ENCODE results near the gene MVB12B.
A peak's percentile ranks its signal among the peaks of the same experiment; 100 is the strongest.
"Not testable (repeated sequence)": the region's sequence is repeated elsewhere in the genome, so short reads cannot be mapped to it uniquely, and the experiment has no call there.

The MVB12B gene

GRCh38 chr9:126457890-126458289 is 131.3 kb downstream of the MVB12B start:
- DNase-seq = no peak

- no peak for DNase-seq
Measured at GRCh38 chr9:126459126-126459525, 132.5 kb downstream of the MVB12B start.

- no peak for DNase-seq
Measured at GRCh38 chr9:126459546-126459945, 132.9 kb downstream of the MVB12B start.

- DNase-seq = no peak
Measured at GRCh38 chr9:126459965-126460843, 133.6 kb downstream of the MVB12B start.

GRCh38 chr9:126461029-126461428 is 134.4 kb downstream of the MVB12B start:
- no peak for DNase-seq

- no peak for DNase-seq
Measured at GRCh38 chr9:126461608-126462007, 135.0 kb downstream of the MVB12B start.

GRCh38 chr9:126462617-126463016 is 136.0 kb downstream of the MVB12B start:
- no peak for DNase-seq

GRCh38 chr9:126463426-126463825 is 136.8 kb downstream of the MVB12B start:
- DNase-seq = no peak

GRCh38 chr9:126464694-126465441 is 138.2 kb downstream of the MVB12B start:
- no peak for DNase-seq

- DNase-seq = no peak
Measured at GRCh38 chr9:126465977-126466376, 139.3 kb downstream of the MVB12B start.

- DNase-seq = no peak
Measured at GRCh38 chr9:126468141-126468825, 141.7 kb downstream of the MVB12B start.

- DNase-seq = no peak
Measured at GRCh38 chr9:126470241-126470993, 143.8 kb downstream of the MVB12B start.

- peak; percentile 74 for DNase-seq
Measured at GRCh38 chr9:126471084-126471624, 144.5 kb downstream of the MVB12B start.

- DNase-seq = no peak
Measured at GRCh38 chr9:126472198-126472947, 145.7 kb downstream of the MVB12B start.

- DNase-seq = no peak
Measured at GRCh38 chr9:126472948-126473298, 146.3 kb downstream of the MVB12B start.

- DNase-seq = no peak
Measured at GRCh38 chr9:126474206-126474765, 147.7 kb downstream of the MVB12B start.

GRCh38 chr9:126474786-126475485 is 148.3 kb downstream of the MVB12B start:
- DNase-seq = no peak

GRCh38 chr9:126475933-126476555 is 149.4 kb downstream of the MVB12B start:
- no peak for DNase-seq

GRCh38 chr9:126477432-126477831 is 150.8 kb downstream of the MVB12B start:
- not testable (repeated sequence) for DNase-seq

All from activated effector memory CD4-positive, alpha-beta T cell treated with Interleukin-2 at 50 U/mL for 16 hours (primary cell).